GM21367 (cell line): ENCODE measurements around the gene SPAG9.

Experiments used
- ATAC-seq: cut with Tn5 transposase; IDR thresholded peaks from one replicate; pipeline ENCODE4 v1.9.1; 2021; ENCODE audit not compliant: unreplicated experiment

Gene SPAG9

DNA sequence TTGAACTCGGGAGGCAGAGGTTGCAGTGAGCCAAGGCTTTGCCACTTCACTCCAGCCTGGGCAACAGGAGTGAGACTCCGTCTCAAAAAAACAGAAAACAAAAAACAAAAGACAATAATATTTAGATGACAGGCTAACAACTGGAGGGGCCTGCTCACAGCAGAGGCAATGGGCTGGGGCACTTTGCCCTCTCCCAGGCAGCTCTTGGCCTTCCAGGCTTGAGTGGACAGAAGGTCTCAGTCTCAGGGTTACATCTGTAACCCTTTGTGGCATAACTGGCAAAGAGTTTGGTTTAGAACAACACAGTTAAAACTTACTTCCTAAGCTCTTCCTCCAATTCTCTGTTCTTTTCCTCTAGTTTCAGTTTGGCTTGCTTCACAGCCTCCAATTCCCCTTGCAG, 114.9 kb downstream of the SPAG9 start:
- ATAC-seq, result no peak

GRCh38 chr17:51004249-51004648, 116.4 kb downstream of the SPAG9 start:
- no peak for ATAC-seq

DNA sequence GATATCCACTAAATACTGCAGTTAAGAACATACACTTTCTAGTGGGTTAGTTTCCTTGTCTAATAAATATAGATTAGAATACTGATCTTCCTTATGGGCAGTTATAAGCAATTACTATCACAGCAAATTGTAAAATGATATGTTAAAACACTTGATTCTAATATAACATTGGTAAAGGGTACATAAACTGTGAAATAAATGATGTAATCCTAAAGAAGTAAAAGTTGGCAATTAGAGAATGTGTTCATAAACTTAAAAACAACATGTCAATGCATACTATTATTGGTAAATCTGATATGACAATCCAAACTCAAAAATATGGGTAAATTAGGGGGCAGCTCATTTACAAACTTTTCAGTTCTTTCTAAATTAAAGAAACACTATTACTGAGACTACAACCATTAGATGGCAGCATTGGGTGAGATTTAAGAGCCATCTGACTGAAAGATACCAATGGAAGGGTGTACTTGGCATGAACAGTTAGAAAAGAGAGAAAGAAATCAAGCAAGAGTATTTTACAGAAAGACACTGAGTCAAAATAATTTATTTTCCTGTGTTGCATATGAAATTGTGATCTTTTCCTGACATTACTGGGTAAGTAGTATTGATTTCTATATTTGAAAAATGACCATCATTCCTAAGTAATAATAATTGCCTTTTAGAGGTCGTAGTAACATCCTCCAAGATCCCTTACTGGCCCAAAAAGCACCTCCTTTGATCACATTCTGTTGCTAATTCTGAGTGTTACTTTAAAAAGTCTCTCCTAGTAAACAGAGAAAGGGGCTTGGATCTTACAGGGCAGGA, 119.6 kb downstream of the SPAG9 start:
- ATAC-seq, result no peak

GRCh38 chr17:50995668-50996067, 125.0 kb downstream of the SPAG9 start:
- no peak for ATAC-seq

GRCh38 chr17:50993544-50993943, 127.1 kb downstream of the SPAG9 start:
- no peak for ATAC-seq

- no peak for ATAC-seq
Observed at GRCh38 chr17:50989149-50989548, 131.5 kb downstream of the SPAG9 start.

- no peak for ATAC-seq
Observed at GRCh38 chr17:50988427-50988826, 132.2 kb downstream of the SPAG9 start.

DNA sequence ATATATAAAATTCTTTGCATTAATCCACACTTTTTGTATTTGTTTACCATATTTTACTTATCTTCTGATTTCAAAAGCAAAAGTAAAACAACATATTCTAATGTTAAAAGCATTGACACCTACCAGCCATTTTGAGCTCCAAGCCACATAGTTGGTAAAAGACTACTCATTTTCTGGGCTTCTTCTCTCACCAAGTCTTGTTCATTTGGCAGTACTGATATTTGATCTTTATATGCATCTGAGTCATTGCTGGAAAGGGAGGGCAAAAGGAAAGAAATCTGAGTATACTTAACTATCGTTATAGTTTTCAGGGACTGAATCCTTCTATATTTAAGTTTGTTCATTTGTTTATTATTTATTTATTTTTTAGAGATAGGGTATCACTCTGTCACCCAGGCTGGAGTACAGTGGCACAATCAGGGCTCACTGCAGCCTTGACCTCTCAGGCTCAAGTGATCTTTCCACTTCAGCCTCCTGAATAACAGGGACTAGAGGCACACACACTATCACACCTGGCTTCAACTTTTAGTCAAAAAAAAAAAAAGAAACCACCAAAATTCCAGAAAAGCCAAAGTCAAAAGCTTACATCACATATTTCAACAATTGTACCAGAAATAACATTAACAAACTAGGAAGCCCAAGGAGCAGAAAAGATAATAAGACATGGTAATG, 133.5 kb downstream of the SPAG9 start:
- no peak for ATAC-seq

DNA sequence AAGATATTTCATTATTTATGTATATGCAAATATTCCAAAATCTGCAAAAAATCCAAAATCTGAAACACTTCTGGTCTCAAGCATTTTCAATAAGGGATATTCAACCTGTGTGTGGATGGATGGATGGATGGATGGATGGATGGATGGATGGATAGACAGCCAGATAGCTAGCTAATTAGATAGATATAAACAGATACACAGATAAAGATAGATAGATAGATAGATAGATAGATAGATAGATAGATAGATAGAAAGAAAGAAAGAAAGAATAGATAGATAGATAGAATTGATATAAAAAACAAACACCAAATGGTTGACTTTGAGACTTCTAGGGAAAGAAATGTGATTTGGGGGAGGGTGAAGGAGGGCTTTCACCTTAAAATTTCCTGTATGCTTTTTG, 139.4 kb downstream of the SPAG9 start:
- ATAC-seq, result no peak

GRCh38 chr17:50979524-50979927, 141.1 kb downstream of the SPAG9 start:
- ATAC-seq, result no peak

GRCh38 chr17:50977487-50978159, 143.0 kb downstream of the SPAG9 start:
- ATAC-seq, result no peak

DNA sequence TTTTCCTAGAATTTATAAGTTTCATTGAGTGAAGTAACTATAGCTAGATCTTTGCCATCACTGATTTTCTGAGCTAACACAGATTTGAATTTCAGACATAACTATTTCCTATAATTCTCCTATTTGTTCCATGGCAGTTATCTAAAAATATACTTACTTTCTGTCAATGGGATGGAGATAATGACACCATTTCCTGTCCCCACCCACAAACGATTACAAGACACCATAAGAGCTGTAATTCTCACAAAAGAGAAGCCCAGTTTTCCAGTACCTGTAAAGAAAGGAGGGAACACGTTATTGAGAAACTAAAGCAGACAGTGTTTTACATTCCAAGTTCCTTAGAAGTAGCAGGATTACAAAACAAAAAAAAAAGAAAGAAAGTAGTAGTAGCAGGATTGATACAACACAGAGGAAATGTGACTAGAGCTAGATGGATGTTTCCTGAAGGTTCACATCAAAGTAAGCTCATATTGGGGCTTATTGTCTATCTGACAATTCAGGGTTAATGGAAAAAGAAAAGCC, 143.7 kb downstream of the SPAG9 start:
- ATAC-seq, result no peak

DNA sequence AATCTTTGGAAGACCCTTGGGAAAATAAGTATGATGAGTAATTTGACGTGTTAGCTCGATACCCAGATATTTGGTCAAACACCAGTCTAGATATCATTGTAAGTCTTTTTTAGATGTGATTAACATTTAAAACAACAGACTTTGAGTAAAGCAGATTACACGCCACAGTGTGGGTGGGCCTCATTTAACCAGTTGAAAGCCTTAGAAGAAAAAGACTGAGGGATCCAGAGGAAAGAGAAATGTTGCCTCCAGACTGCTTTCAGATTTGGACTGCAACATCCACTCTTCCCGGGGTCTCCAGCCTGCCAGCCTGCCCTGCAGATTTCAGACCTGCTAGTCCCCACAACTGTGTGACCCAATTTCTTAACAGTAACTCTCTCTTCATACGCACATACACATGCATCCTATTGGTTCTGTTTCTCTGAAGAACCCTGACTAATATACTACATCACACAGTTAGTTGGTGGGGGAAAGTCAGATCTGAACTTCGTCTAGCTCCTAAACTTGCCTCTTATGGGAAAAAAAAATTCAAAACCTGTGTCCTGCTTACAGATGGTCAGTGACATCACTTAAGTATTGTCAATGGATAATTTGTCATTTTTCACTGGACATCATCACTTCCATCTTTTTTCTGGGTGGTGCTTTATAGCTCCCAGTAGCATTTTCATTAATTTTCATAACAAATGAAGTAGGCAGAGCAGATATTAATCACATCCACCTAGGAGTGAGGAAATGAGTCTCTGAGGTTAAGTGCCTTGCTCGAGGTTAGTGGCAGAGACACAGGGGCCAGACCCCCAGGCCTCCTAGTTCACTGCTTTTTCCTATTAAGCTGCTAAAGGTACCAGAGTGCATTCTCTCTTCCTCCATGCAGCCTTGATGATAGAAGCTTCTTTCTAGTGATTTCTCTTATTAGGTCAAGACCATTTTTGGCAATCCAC, 146.8 kb downstream of the SPAG9 start:
- ATAC-seq, result no peak

GRCh38 chr17:50972577-50972976, 148.1 kb downstream of the SPAG9 start:
- no peak for ATAC-seq

GRCh38 chr17:50967795-50968194, 152.9 kb downstream of the SPAG9 start:
- ATAC-seq, result no peak

GRCh38 chr17:50966163-50966666, 154.5 kb downstream of the SPAG9 start:
- no peak for ATAC-seq

- no peak for ATAC-seq
Observed at GRCh38 chr17:50963139-50963538, 157.5 kb downstream of the SPAG9 start.

GRCh38 chr17:50961282-50962220, 159.1 kb downstream of the SPAG9 start:
- ATAC-seq, result no peak

- ATAC-seq, result no peak
Observed at GRCh38 chr17:50959341-50959740, 161.3 kb downstream of the SPAG9 start.
